NCI-H2029 treated with DMSO at 0.1 percent for 48 hours (cell line): ENCODE results near the gene CSF1R.
"Not testable (repeated sequence)": the region's sequence is repeated elsewhere in the genome, so short reads cannot be mapped to it uniquely, and the experiment has no call there.

Source experiments
- DNase-seq: peaks from one replicate; lab custom pipeline; 2025; lab: John Stamatoyannopoulos, UW

Gene CSF1R

GRCh38 chr5:150054569-150054968 lies 31.8 kb downstream of the CSF1R start:
- DNase-seq: no peak

GRCh38 chr5:150053713-150054392 lies 32.5 kb downstream of the CSF1R start:
- no peak for DNase-seq

- DNase-seq: no peak
Measured at GRCh38 chr5:150052956-150053712, 33.2 kb downstream of the CSF1R start.

- DNase-seq: no peak
Measured at GRCh38 chr5:150052226-150052955, 34.0 kb downstream of the CSF1R start.

GRCh38 chr5:150051657-150052195 lies 34.6 kb downstream of the CSF1R start:
- DNase-seq: no peak

GRCh38 chr5:150050172-150050811 lies 36.1 kb downstream of the CSF1R start:
- DNase-seq: not testable (repeated sequence)

- DNase-seq: no peak
Measured at GRCh38 chr5:150046031-150046430, 40.3 kb downstream of the CSF1R start.

- no peak for DNase-seq
Measured at GRCh38 chr5:150045549-150045948, 40.8 kb downstream of the CSF1R start.

- DNase-seq: no peak
Measured at GRCh38 chr5:150044712-150045111, 41.6 kb downstream of the CSF1R start.

- DNase-seq: no peak
Measured at GRCh38 chr5:150044329-150044681, 42.0 kb downstream of the CSF1R start.

GRCh38 chr5:150043657-150044328 lies 42.6 kb downstream of the CSF1R start:
- DNase-seq: no peak

- DNase-seq: no peak
Measured at GRCh38 chr5:150042459-150042858, 43.9 kb downstream of the CSF1R start.

- no peak for DNase-seq
Measured at GRCh38 chr5:150038547-150038946, 47.8 kb downstream of the CSF1R start.

GRCh38 chr5:150036513-150036912 lies 49.8 kb downstream of the CSF1R start:
- DNase-seq: no peak

GRCh38 chr5:150035139-150035895 lies 51.0 kb downstream of the CSF1R start:
- DNase-seq: no peak

GRCh38 chr5:150034662-150035061 lies 51.7 kb downstream of the CSF1R start:
- DNase-seq: no peak

- DNase-seq: no peak
Measured at GRCh38 chr5:150033334-150033733, 53.0 kb downstream of the CSF1R start.

GRCh38 chr5:150028047-150028446 lies 58.3 kb downstream of the CSF1R start:
- DNase-seq: not testable (repeated sequence)

GRCh38 chr5:150026682-150027172 lies 59.6 kb downstream of the CSF1R start:
- no peak for DNase-seq

- no peak for DNase-seq
Measured at GRCh38 chr5:150024346-150024984, 61.9 kb downstream of the CSF1R start.
